Mesenchymal stem cell (in vitro differentiated cells and primary cell): ENCODE data around the gene FBXO11.

Experiments used
- DNase-seq: peaks from one replicate; pipeline ENCODE4 v3.0.0-alpha.2; 2013
- H2AFZ ChIP-seq: one replicate; pipeline ENCODE4 v1.6.1; 2013; ENCODE audit warnings: low read depth, mild to moderate bottlenecking, control low read depth, inconsistent platforms, low read length, moderate library complexity
- H2AK5ac ChIP-seq: 2 replicates; pipeline ENCODE4 v1.6.1; 2013; ENCODE audit warnings: low read length, moderate library complexity, mild to moderate bottlenecking, inconsistent platforms; ENCODE audit not compliant: severe bottlenecking
- H2BK120ac ChIP-seq: one replicate; pipeline ENCODE4 v1.6.1; 2013; ENCODE audit warnings: low read depth, mild to moderate bottlenecking, inconsistent platforms, low read length, moderate library complexity
- H2BK12ac ChIP-seq, 2 experiments: one replicate each; pipeline ENCODE4 v1.6.1; 2013; ENCODE audit warnings: inconsistent platforms in 2 of 2, low read length in 2 of 2, mild to moderate bottlenecking in 2 of 2, moderate library complexity in 2 of 2, control low read depth in 1 of 2
- H2BK15ac ChIP-seq: one replicate; pipeline ENCODE4 v1.6.1; 2013; ENCODE audit warnings: mild to moderate bottlenecking, low read depth, inconsistent platforms; ENCODE audit not compliant: poor library complexity, severe bottlenecking
- H2BK5ac ChIP-seq: 2 replicates; pipeline ENCODE4 v1.6.1; 2013; ENCODE audit warnings: low read depth, mild to moderate bottlenecking, low read length, control low read depth, inconsistent platforms; ENCODE audit not compliant: poor library complexity, severe bottlenecking
- H3K14ac ChIP-seq, 2 experiments: one replicate each; pipeline ENCODE4 v1.6.1; 2013; ENCODE audit warnings: inconsistent platforms in 2 of 2, low read length in 2 of 2, control low read depth in 1 of 2, mild to moderate bottlenecking in 1 of 2, moderate library complexity in 1 of 2
- H3K18ac ChIP-seq, 2 experiments: one replicate each; pipeline ENCODE4 v1.6.1; 2013; ENCODE audit warnings: inconsistent platforms in 2 of 2, low read length in 2 of 2, control low read depth in 1 of 2, low read depth in 1 of 2, mild to moderate bottlenecking in 1 of 2
- H3K23ac ChIP-seq, 2 experiments: one replicate each; pipeline ENCODE4 v1.6.1; 2013; ENCODE audit warnings: inconsistent platforms in 2 of 2, low read length in 2 of 2, mild to moderate bottlenecking in 2 of 2, moderate library complexity in 2 of 2, control low read depth in 1 of 2
- H3K27ac ChIP-seq: 2 replicates; pipeline ENCODE4 v1.5.1; 2013; ENCODE audit warnings: mild to moderate bottlenecking, moderate library complexity, low read length, control low read depth, inconsistent platforms; ENCODE audit not compliant: poor library complexity, severe bottlenecking
- H3K27me3 ChIP-seq, 2 experiments: 2 replicates each; pipeline versions ENCODE4 v1.6.1 to v1.7.0; 2013; ENCODE audit warnings: low read length in 2 of 2, mild to moderate bottlenecking in 2 of 2, moderate library complexity in 2 of 2, control low read depth in 1 of 2, inconsistent platforms in 1 of 2; ENCODE audit not compliant: control insufficient read depth in 1 of 2, insufficient read depth in 1 of 2
- H3K36me3 ChIP-seq, 2 experiments: 2 replicates each; pipeline versions ENCODE4 v1.6.1 to v1.7.0; 2013; ENCODE audit warnings: low read length in 2 of 2, control low read depth in 1 of 2, inconsistent platforms in 1 of 2, low read depth in 1 of 2, mild to moderate bottlenecking in 1 of 2; ENCODE audit not compliant: insufficient read depth in 2 of 2, control insufficient read depth in 1 of 2
- H3K4ac ChIP-seq, 2 experiments: one replicate each; pipeline ENCODE4 v1.6.1; 2013; ENCODE audit warnings: inconsistent platforms in 2 of 2, low read length in 2 of 2, mild to moderate bottlenecking in 2 of 2, moderate library complexity in 2 of 2, control low read depth in 1 of 2, low read depth in 1 of 2
- H3K4me1 ChIP-seq: 2 replicates; pipeline ENCODE4 v1.6.1; 2013; ENCODE audit warnings: low read depth, low read length, control low read depth; ENCODE audit not compliant: control insufficient read depth, insufficient read depth
- H3K4me2 ChIP-seq: 2 replicates; pipeline ENCODE4 v1.6.1; 2013; ENCODE audit warnings: low read length, mild to moderate bottlenecking, inconsistent platforms; ENCODE audit not compliant: poor library complexity, severe bottlenecking
- H3K4me3 ChIP-seq, 2 experiments: 2 replicates each; pipeline versions ENCODE4 v1.5.1 to v1.7.0; 2013; ENCODE audit warnings: low read length in 2 of 2, mild to moderate bottlenecking in 2 of 2, control low read depth in 1 of 2, low read depth in 1 of 2; ENCODE audit not compliant: insufficient read depth in 1 of 2
- H3K79me1 ChIP-seq: replicated peaks from 2 replicates; pipeline ENCODE4 v1.6.1; 2013; ENCODE audit warnings: mild to moderate bottlenecking, control low read depth, low read length, inconsistent platforms; ENCODE audit not compliant: poor library complexity, severe bottlenecking
- H3K9ac ChIP-seq: 2 replicates; pipeline ENCODE4 v1.7.0; 2013; ENCODE audit warnings: mild to moderate bottlenecking, low read length, moderate library complexity
- H3K9me3 ChIP-seq: 2 replicates; pipeline ENCODE4 v1.7.0; 2013; ENCODE audit warnings: mild to moderate bottlenecking, low read length; ENCODE audit not compliant: control insufficient read depth
- H4K8ac ChIP-seq: one replicate; pipeline ENCODE4 v1.6.1; 2013; ENCODE audit warnings: inconsistent platforms, mild to moderate bottlenecking, low read length, moderate library complexity
- H4K91ac ChIP-seq: one replicate; pipeline ENCODE4 v1.6.1; 2013; ENCODE audit warnings: mild to moderate bottlenecking, low read length, inconsistent platforms
- WGBS: methylation state at CpG from one replicate; pipeline ENCODE4 v1.1.7; 2013; ENCODE audit warnings: mixed read lengths; 5-methylcytosine and 5-hydroxymethylcytosine counted together

The FBXO11 gene

GRCh38 chr2:47782671-47783485, 123.4 kb downstream of the FBXO11 start, which contains the start of gene MSH6:
MSH6 (plus strand) TSS chr2:47783145; CDS start chr2:47783234, 89 bp downstream.
- Histone ChIP-seq H4K91ac (peak within 1 kb of the TSS; percentile 93), H3K18ac (peak within 1 kb of the TSS; percentile 73 to 89), H3K27me3 (no peaks in the 10 kb centered on the region), H3K4me3 (peak within 1 kb of the TSS; percentile 83 to 88), H2AFZ (peak within 1 kb of the TSS; percentile 36), H3K23ac (peak within 1 kb of the TSS in 1 of 2 experiments; percentile 34), H3K9ac (peak within 1 kb of the TSS; percentile 94), H3K36me3 (peaks cover 2 to 3% of the 10 kb centered on the region in 2 experiments), H4K8ac (peak within 1 kb of the TSS; percentile 70), H2BK15ac (peak within 1 kb of the TSS; percentile 87), H3K4me1 (peaks cover 5% of the 10 kb centered on the region), H2BK5ac (peak within 1 kb of the TSS; percentile 84), H3K4ac (peak within 1 kb of the TSS; percentile 62 to 69), H3K9me3 (no peaks in the 10 kb centered on the region), H3K4me2 (peak within 1 kb of the TSS; percentile 91), H2AK5ac (no peak within 1 kb of the TSS), H3K79me1 (no peaks in the 10 kb centered on the region), H2BK12ac (no peak within 1 kb of the TSS), H3K14ac (peak within 1 kb of the TSS in 1 of 2 experiments; percentile 44), H2BK120ac (peak within 1 kb of the TSS; percentile 77), H3K27ac (peak within 1 kb of the TSS; percentile 79)
- DNase-seq, result peak; percentile 90
- under 1% methylated on average over 77 of the region's 98 CpGs for WGBS

GRCh38 chr2:47782381-47782670, 124.0 kb downstream of the FBXO11 start:
- H2AK5ac ChIP-seq, result no peak overlapping the region
- DNase-seq, result no peak
- 12% methylated on average over 7 of the region's 7 CpGs for WGBS
- H3K14ac ChIP-seq, result no peak overlapping the region
- H2BK120ac ChIP-seq, result no peak overlapping the region
- H3K79me1 ChIP-seq, result no peaks in the 10 kb centered on the region
- H2BK5ac ChIP-seq, result peak overlapping the region; percentile 48
- H3K23ac ChIP-seq, result no peak overlapping the region
- no peaks in the 10 kb centered on the region for H3K27me3 ChIP-seq
- peaks cover 2 to 3% of the 10 kb centered on the region in 2 experiments for H3K36me3 ChIP-seq
- H3K9ac ChIP-seq, result peak overlapping the region; percentile 94
- peak overlapping the region; percentile 34 to 89 for H3K18ac ChIP-seq
- peaks cover 3% of the 10 kb centered on the region for H3K4me1 ChIP-seq
- H2AFZ ChIP-seq, result no peak overlapping the region
- H3K4ac ChIP-seq, result peak overlapping the region; percentile 9 to 46
- no peaks in the 10 kb centered on the region for H3K9me3 ChIP-seq
- H4K8ac ChIP-seq, result peak overlapping the region; percentile 70
- H2BK15ac ChIP-seq, result peak overlapping the region; percentile 87
- H3K4me3 ChIP-seq, result peak overlapping the region; percentile 83 to 88
- H4K91ac ChIP-seq, result peak overlapping the region; percentile 25
- peak overlapping the region; percentile 66 for H3K4me2 ChIP-seq
- H2BK12ac ChIP-seq, result no peak overlapping the region
- H3K27ac ChIP-seq, result peak overlapping the region; percentile 58

DNA sequence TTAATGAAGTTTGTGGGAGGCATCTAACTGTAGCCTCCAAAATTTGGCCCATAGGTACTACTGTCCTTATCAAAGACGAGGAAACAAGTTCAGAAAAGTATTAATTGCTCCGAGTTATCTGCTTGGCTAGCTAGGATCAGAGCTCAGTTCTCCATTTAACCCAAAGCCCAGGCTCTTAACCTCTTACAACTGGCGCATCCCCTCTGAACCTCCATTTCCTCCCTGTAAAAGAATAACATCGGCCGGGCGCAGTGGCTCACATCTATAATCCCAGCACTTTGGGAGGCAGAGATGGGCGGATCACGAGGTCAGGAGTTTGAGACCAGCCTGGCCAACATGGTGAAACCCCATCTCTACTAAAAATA, 126.9 kb downstream of the FBXO11 start:
- H3K9me3 ChIP-seq, result no peaks in the 10 kb centered on the region
- H4K8ac ChIP-seq, result no peak overlapping the region
- H3K27ac ChIP-seq, result no peak overlapping the region
- no peak overlapping the region for H3K4ac ChIP-seq
- H3K18ac ChIP-seq, result no peak overlapping the region
- H3K14ac ChIP-seq, result no peak overlapping the region
- DNase-seq, result no peak
- no peak overlapping the region for H2AK5ac ChIP-seq
- H4K91ac ChIP-seq, result no peak overlapping the region
- no peak overlapping the region for H3K4me2 ChIP-seq
- no peak overlapping the region for H2BK5ac ChIP-seq
- no peaks in the 10 kb centered on the region for H3K4me1 ChIP-seq
- no peaks in the 10 kb centered on the region for H3K27me3 ChIP-seq
- H2BK15ac ChIP-seq, result no peak overlapping the region
- H3K9ac ChIP-seq, result no peak overlapping the region
- H3K79me1 ChIP-seq, result no peaks in the 10 kb centered on the region
- H3K36me3 ChIP-seq, result no peaks in the 10 kb centered on the region
- 89% methylated on average over 8 of the region's 8 CpGs for WGBS
- H2BK120ac ChIP-seq, result no peak overlapping the region
- no peak overlapping the region for H2AFZ ChIP-seq
- H3K23ac ChIP-seq, result no peak overlapping the region
- no peak overlapping the region for H2BK12ac ChIP-seq
- H3K4me3 ChIP-seq, result no peak overlapping the region

DNA sequence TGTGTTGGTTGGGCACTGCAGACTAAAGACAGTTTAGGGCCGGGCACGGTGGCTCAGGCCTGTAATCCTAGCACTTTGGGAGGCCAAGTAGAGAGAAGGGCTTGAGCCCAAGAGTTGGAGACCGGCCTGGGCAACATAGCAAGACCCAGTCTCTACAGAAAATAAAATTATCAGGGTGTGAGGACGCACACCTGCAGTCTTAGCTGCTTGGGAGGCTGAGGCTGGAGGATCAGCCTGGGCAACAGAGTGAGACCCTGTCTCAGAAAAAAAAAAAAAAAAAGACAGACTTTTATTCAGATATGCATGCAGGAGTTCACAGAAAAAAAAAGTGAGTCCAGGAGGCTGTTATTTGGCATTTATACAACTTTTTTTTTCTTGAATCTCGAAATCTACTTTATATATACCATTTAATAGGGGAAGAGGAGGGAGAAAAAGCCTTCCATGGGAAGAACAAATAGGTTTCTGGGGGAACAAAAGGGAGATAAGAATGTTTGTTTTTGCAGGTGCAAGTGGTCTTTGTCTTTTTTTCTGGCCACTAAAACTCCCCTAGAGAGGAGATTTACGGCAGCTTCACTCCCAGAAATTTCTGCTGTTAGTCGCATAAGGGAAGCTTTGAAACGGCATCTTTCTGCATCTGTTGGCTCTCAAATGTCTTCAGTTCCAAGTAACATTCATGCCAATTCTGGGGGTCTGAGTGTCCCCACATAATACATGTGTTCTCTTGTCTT, 127.4 kb downstream of the FBXO11 start:
- Histone ChIP-seq H3K79me1 (no peaks in the 10 kb centered on the region), H3K14ac (no peak overlapping the region), H3K4me3 (no peak overlapping the region), H4K8ac (no peak overlapping the region), H3K27me3 (no peaks in the 10 kb centered on the region), H4K91ac (no peak overlapping the region), H3K23ac (no peak overlapping the region), H2BK120ac (no peak overlapping the region), H2AFZ (no peak overlapping the region), H3K9me3 (no peaks in the 10 kb centered on the region), H3K9ac (no peak overlapping the region), H2BK5ac (no peak overlapping the region), H3K18ac (no peak overlapping the region), H3K27ac (no peak overlapping the region), H2BK15ac (no peak overlapping the region), H2BK12ac (no peak overlapping the region), H3K36me3 (no peaks in the 10 kb centered on the region), H3K4ac (no peak overlapping the region), H3K4me2 (no peak overlapping the region), H3K4me1 (no peaks in the 10 kb centered on the region), H2AK5ac (no peak overlapping the region)
- WGBS, result 88% methylated on average over 7 of the region's 8 CpGs
- no peak for DNase-seq
